Liver (tissue), 9 donors: ENCODE measurements around the gene SPATA46. TPM values are rescaled to one million over a fixed set of nuclear protein-coding genes. Genes with fewer than 3 reads are reported as not detected.

Experiments
- DNase-seq: peaks from one replicate; pipeline ENCODE4 v3.0.0-alpha.2; 2017; ENCODE audit warnings: low spot score
- H3K27ac ChIP-seq, 2 donors: one replicate each; pipeline ENCODE4 v1.7.0; 2013; ENCODE audit warnings: inconsistent platforms in 2 of 2, low read length in 2 of 2, control low read depth in 1 of 2, low read depth in 1 of 2, mild to moderate bottlenecking in 1 of 2
- H3K27me3 ChIP-seq, 4 donors: one replicate each; pipeline versions ENCODE4 v1.6.1 to v1.7.0; 2013; ENCODE audit warnings: low read length in 3 of 4, inconsistent platforms in 1 of 4, mild to moderate bottlenecking in 1 of 4, moderate library complexity in 1 of 4; ENCODE audit not compliant: control insufficient read depth in 4 of 4, insufficient read depth in 4 of 4
- H3K36me3 ChIP-seq, 4 donors: one replicate each; pipeline versions ENCODE4 v1.6.1 to v1.7.0; 2013; ENCODE audit warnings: low read length in 3 of 4, mild to moderate bottlenecking in 3 of 4, low read depth in 1 of 4, moderate library complexity in 1 of 4; ENCODE audit not compliant: control insufficient read depth in 4 of 4, insufficient read depth in 3 of 4
- H3K4me1 ChIP-seq, 4 donors: one replicate each; pipeline versions ENCODE4 v1.6.1 to v1.7.0; 2013; ENCODE audit warnings: low read length in 3 of 4, mild to moderate bottlenecking in 3 of 4, moderate library complexity in 1 of 4; ENCODE audit not compliant: control insufficient read depth in 4 of 4, insufficient read depth in 4 of 4
- H3K4me3 ChIP-seq, 3 donors: one replicate each; pipeline versions ENCODE4 v1.6.1 to v1.7.0; 2013; ENCODE audit warnings: low read length in 3 of 3, control low read depth in 1 of 3, low read depth in 1 of 3, mild to moderate bottlenecking in 1 of 3
- H3K9ac ChIP-seq, 2 donors: one replicate each; pipeline ENCODE4 v1.7.0; 2013; ENCODE audit warnings: low read length in 2 of 2, mild to moderate bottlenecking in 2 of 2, moderate library complexity in 2 of 2, control low read depth in 1 of 2, low read depth in 1 of 2
- H3K9me3 ChIP-seq, 4 donors: one replicate each; pipeline versions ENCODE4 v1.6.1 to v1.7.0; 2013; ENCODE audit warnings: low read length in 3 of 4; ENCODE audit not compliant: control insufficient read depth in 4 of 4
- ATF3 ChIP-seq: IDR thresholded peaks from 2 replicates; pipeline ENCODE4 v1.6.1; 2016; ENCODE audit warnings: antibody characterized with exemption
- EGR1 ChIP-seq, 2 donors: IDR thresholded peaks; 2 replicates each; pipeline ENCODE4 v1.6.1; 2016 to 2018; ENCODE audit warnings: antibody characterized with exemption in 2 of 2, low read depth in 2 of 2
- FOXA1 ChIP-seq: IDR thresholded peaks from 2 replicates; pipeline ENCODE4 v1.6.1; 2016; ENCODE audit warnings: antibody characterized with exemption
- FOXA2 ChIP-seq: IDR thresholded peaks from 2 replicates; pipeline ENCODE4 v1.6.1; 2016; ENCODE audit warnings: antibody characterized with exemption
- GABPA ChIP-seq, 2 donors: IDR thresholded peaks in 1 of 2; conservative IDR thresholded peaks in 1 of 2; 2 replicates each; pipeline ENCODE4 v1.6.1; 2016; ENCODE audit warnings: antibody characterized with exemption in 2 of 2, mild to moderate bottlenecking in 1 of 2, moderate library complexity in 1 of 2
- HNF4A ChIP-seq, 2 donors: conservative IDR thresholded peaks; 2 replicates each; pipeline ENCODE4 v1.6.1; 2016; ENCODE audit warnings: antibody characterized with exemption in 2 of 2, mild to moderate bottlenecking in 2 of 2
- HNF4G ChIP-seq: IDR thresholded peaks from 2 replicates; pipeline ENCODE4 v1.6.1; 2016; ENCODE audit warnings: antibody characterized with exemption
- JUND ChIP-seq, 2 donors: IDR thresholded peaks; 2 replicates each; pipeline ENCODE4 v1.6.1; 2016; ENCODE audit warnings: antibody characterized with exemption in 2 of 2
- NR2F2 ChIP-seq: IDR thresholded peaks from 2 replicates; pipeline ENCODE4 v1.6.1; 2016; ENCODE audit warnings: antibody characterized with exemption
- RAD21 ChIP-seq, 2 donors: IDR thresholded peaks; 2 replicates each; pipeline ENCODE4 v1.6.1; 2016; ENCODE audit warnings: antibody characterized with exemption in 2 of 2, mild to moderate bottlenecking in 2 of 2
- RXRA ChIP-seq, 2 donors: IDR thresholded peaks; 2 replicates each; pipeline ENCODE4 v1.6.1; 2017 to 2018; ENCODE audit warnings: antibody characterized with exemption in 2 of 2, mild to moderate bottlenecking in 1 of 2
- SP1 ChIP-seq: IDR thresholded peaks from 2 replicates; pipeline ENCODE4 v1.6.1; 2018; ENCODE audit warnings: antibody characterized with exemption, mild to moderate bottlenecking
- TAF1 ChIP-seq: conservative IDR thresholded peaks from 2 replicates; pipeline ENCODE4 v1.6.1; 2016; ENCODE audit warnings: antibody characterized with exemption, mild to moderate bottlenecking
- YY1 ChIP-seq: IDR thresholded peaks from 2 replicates; pipeline ENCODE4 v1.6.1; 2016; ENCODE audit warnings: antibody characterized with exemption, mild to moderate bottlenecking
- ZBTB33 ChIP-seq: IDR thresholded peaks from 2 replicates; pipeline ENCODE4 v1.6.1; 2016; ENCODE audit warnings: antibody characterized with exemption
- WGBS: extraction: QIAGEN DNeasy Blood & Tissue Kit; methylation state at CpG from one replicate; pipeline ENCODE4 v1.1.7; 2013; 5-methylcytosine and 5-hydroxymethylcytosine counted together
- polyA plus RNA-seq, 2 donors: library from polyadenylated mRNA; stranded (reverse) in 1 of 2; unstranded in 1 of 2; fragments of 200-250 nt in 1 of 2; fragments of >200 nt in 1 of 2; fragmentation: Nextera tagmentation in 1 of 2; extraction: Ambion mirVana in 1 of 2; gene quantifications; one replicate each; pipeline versions ENCODE4 v1.2.1 to v1.2.3, GENCODE V29; 2013 to 2015
- total RNA-seq, 2 donors: library from RNA; depleted of rRNA; stranded (reverse); fragments of >200 nt; gene quantifications; one replicate each; pipeline ENCODE4 v1.2.3, GENCODE V29; 2014
- TF ChIP-seq, protein P1 (sequence below): IDR thresholded peaks from 2 replicates; pipeline ENCODE4 v1.6.1; 2016; ENCODE audit warnings: antibody characterized with exemption
- TF ChIP-seq, protein P2 (sequence below): fragments of 150-350 bp; IDR thresholded peaks from 2 replicates; pipeline ENCODE4 v1.5.1; 2017; ENCODE audit warnings: improper control_type of control experiment, low read depth, low read length; ENCODE audit not compliant: missing input control
- TF ChIP-seq, protein P3 (sequence below): IDR thresholded peaks from 2 replicates; pipeline ENCODE4 v1.6.1; 2016; ENCODE audit warnings: antibody characterized with exemption, mild to moderate bottlenecking
- donor health status: healthy.
- donor health status: healthy.
- donor health status: healthy.
- donor health status: healthy.
- donor health status: healthy.

Gene SPATA46
- total and polyA plus RNA-seq, 4 donors: 0.06 to 0.17 TPM; not detected in 2

DNA sequence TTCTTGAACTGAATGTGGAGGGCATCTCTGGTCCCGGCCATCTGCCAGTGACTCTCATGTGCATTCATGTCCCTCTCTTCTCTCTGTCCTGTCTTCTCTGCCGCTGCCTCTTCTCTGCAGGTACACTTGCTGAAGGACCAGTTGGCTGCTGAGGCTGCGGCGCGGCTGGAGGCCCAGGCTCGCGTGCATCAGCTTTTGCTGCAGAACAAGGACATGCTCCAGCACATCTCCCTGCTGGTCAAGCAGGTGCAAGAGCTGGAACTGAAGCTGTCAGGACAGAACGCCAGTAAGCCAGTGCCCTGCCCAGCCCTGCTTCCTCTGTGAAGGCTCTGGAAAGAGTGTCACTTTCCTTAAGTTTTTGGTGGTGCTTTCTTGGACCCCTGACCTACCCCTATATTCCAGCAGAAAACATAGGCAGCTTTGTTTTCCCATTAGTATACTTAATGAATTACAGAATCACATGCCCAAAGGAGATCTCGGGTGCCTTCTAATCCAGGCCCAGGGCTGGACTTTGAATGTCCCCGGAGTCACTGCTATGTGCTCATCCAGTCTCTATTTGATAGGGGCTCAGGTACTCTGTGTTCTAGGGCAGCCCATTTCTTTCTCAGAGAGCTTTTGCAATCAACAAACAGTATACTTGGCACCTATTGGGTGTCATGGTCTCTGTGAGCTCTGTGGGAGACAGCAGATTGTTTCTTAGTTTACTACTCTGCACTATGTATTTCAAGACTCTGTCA lies 11.2 kb downstream of the SPATA46 start:
- Histone ChIP-seq H3K9ac (no peak overlapping the region), H3K4me1 (peaks cover 16 to 49% (median 28%) of the 10 kb centered on the region in 4 donors), H3K27ac (peak overlapping the region; percentile 32 to 73), H3K27me3 (no peaks in the 10 kb centered on the region), H3K9me3 (no peaks in the 10 kb centered on the region), H3K36me3 (no peaks in the 10 kb centered on the region), H3K4me3 (no peak overlapping the region)
- TF ChIP-seq SP1: peak; percentile 100
- peak; percentile 90 to 94 for TF ChIP-seq JUND (IDR thresholded peaks at IDR 0.05)
- TF ChIP-seq RXRA (IDR thresholded peaks at IDR 0.05): peak; percentile 96
- peak; percentile 96 to 97 for TF ChIP-seq HNF4A (conservative IDR thresholded peaks at IDR 0.05)
- peak; percentile 92 for TF ChIP-seq ZBTB33
- no peak for TF ChIP-seq GABPA (IDR thresholded peaks at IDR 0.05 in 1 of 2, conservative IDR thresholded peaks at IDR 0.05 in 1 of 2)
- peak; percentile 21 to 49 for TF ChIP-seq RAD21 (IDR thresholded peaks at IDR 0.05)
- TF ChIP-seq NR2F2: peak; percentile 62
- TF ChIP-seq EGR1 (IDR thresholded peaks at IDR 0.05; ENCODE audit: low read depth in 2 of 2): peak in 1 of 2 donors; percentile 62
- TF ChIP-seq, protein P1, sequence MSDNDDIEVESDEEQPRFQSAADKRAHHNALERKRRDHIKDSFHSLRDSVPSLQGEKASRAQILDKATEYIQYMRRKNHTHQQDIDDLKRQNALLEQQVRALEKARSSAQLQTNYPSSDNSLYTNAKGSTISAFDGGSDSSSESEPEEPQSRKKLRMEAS: peak; percentile 89
- no peak for TF ChIP-seq TAF1
- TF ChIP-seq ATF3: peak; percentile 85
- peak; percentile 91 for TF ChIP-seq HNF4G
- no peak for TF ChIP-seq YY1
- TF ChIP-seq FOXA1: no peak
- TF ChIP-seq, protein P2, sequence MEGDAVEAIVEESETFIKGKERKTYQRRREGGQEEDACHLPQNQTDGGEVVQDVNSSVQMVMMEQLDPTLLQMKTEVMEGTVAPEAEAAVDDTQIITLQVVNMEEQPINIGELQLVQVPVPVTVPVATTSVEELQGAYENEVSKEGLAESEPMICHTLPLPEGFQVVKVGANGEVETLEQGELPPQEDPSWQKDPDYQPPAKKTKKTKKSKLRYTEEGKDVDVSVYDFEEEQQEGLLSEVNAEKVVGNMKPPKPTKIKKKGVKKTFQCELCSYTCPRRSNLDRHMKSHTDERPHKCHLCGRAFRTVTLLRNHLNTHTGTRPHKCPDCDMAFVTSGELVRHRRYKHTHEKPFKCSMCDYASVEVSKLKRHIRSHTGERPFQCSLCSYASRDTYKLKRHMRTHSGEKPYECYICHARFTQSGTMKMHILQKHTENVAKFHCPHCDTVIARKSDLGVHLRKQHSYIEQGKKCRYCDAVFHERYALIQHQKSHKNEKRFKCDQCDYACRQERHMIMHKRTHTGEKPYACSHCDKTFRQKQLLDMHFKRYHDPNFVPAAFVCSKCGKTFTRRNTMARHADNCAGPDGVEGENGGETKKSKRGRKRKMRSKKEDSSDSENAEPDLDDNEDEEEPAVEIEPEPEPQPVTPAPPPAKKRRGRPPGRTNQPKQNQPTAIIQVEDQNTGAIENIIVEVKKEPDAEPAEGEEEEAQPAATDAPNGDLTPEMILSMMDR: no peak
- peak; percentile 48 for TF ChIP-seq FOXA2
- TF ChIP-seq, protein P3, sequence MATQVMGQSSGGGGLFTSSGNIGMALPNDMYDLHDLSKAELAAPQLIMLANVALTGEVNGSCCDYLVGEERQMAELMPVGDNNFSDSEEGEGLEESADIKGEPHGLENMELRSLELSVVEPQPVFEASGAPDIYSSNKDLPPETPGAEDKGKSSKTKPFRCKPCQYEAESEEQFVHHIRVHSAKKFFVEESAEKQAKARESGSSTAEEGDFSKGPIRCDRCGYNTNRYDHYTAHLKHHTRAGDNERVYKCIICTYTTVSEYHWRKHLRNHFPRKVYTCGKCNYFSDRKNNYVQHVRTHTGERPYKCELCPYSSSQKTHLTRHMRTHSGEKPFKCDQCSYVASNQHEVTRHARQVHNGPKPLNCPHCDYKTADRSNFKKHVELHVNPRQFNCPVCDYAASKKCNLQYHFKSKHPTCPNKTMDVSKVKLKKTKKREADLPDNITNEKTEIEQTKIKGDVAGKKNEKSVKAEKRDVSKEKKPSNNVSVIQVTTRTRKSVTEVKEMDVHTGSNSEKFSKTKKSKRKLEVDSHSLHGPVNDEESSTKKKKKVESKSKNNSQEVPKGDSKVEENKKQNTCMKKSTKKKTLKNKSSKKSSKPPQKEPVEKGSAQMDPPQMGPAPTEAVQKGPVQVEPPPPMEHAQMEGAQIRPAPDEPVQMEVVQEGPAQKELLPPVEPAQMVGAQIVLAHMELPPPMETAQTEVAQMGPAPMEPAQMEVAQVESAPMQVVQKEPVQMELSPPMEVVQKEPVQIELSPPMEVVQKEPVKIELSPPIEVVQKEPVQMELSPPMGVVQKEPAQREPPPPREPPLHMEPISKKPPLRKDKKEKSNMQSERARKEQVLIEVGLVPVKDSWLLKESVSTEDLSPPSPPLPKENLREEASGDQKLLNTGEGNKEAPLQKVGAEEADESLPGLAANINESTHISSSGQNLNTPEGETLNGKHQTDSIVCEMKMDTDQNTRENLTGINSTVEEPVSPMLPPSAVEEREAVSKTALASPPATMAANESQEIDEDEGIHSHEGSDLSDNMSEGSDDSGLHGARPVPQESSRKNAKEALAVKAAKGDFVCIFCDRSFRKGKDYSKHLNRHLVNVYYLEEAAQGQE: peak; percentile 82
- WGBS: 84% methylated on average over 10 of the region's 10 CpGs
- no peak for DNase-seq
